ENCODE measurements around the gene KCNS1.

DNA sequence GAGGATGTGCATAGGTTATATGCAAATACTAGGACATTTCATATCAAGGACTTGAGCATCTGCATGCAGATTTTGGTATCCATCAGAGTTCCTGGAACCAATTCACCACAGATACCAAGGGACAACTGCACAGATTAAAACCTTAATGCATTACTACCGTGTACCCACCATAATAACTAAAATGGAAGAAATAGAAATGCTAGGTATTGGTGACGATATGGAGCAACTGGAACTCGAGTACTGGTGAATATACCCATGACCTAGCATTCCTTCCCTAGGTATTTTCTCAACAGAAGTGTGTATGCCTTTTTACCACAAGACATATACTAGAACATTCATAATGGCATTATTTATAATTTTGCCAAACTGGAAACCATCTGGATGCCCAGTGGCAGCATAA lies 18.5 kb downstream of the KCNS1 start:
- TF ChIP-seq, protein P1, sequence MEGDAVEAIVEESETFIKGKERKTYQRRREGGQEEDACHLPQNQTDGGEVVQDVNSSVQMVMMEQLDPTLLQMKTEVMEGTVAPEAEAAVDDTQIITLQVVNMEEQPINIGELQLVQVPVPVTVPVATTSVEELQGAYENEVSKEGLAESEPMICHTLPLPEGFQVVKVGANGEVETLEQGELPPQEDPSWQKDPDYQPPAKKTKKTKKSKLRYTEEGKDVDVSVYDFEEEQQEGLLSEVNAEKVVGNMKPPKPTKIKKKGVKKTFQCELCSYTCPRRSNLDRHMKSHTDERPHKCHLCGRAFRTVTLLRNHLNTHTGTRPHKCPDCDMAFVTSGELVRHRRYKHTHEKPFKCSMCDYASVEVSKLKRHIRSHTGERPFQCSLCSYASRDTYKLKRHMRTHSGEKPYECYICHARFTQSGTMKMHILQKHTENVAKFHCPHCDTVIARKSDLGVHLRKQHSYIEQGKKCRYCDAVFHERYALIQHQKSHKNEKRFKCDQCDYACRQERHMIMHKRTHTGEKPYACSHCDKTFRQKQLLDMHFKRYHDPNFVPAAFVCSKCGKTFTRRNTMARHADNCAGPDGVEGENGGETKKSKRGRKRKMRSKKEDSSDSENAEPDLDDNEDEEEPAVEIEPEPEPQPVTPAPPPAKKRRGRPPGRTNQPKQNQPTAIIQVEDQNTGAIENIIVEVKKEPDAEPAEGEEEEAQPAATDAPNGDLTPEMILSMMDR (IDR thresholded peaks at IDR 0.05), result no peak
- no peak for TF ChIP-seq POLR2A (IDR thresholded peaks at IDR 0.05)
